WI38 (cell line): ENCODE measurements around the gene BCL2L12.

Experiments used
- H3K4me3 ChIP-seq: 2 replicates; pipeline ENCODE4 v1.5.1; 2011; ENCODE audit warnings: low read depth, mild to moderate bottlenecking, control low read depth, low read length
- CTCF ChIP-seq: IDR thresholded peaks from 2 replicates; pipeline ENCODE4 v1.5.1; 2012; ENCODE audit warnings: low read depth, mild to moderate bottlenecking, control low read depth, low read length

The BCL2L12 gene

GRCh38 chr19:49688531-49689132, 22.9 kb downstream of the BCL2L12 start:
- H3K4me3 ChIP-seq, result no peak overlapping the region
- TF ChIP-seq CTCF, result no peak

GRCh38 chr19:49689133-49690078, 23.7 kb downstream of the BCL2L12 start, which contains the start of gene ADM5:
ADM5 (plus strand) TSS chr19:49689594; CDS start chr19:49689838, 244 bp downstream.
- peak within 1 kb of the TSS; percentile 73 for H3K4me3 ChIP-seq
- TF ChIP-seq CTCF, result peak; percentile 36; the same call in 1 of the 2 replicates

- no peak for TF ChIP-seq CTCF
- H3K4me3 ChIP-seq, result peak overlapping the region; percentile 73
These were observed 24.4 kb downstream of the BCL2L12 start for GRCh38 chr19:49690079-49690655.

- H3K4me3 ChIP-seq, result peak within 1 kb of the TSS; percentile 73
- no peak for TF ChIP-seq CTCF
These were observed 25.0 kb downstream of the BCL2L12 start, which contains the start of gene CPT1C for GRCh38 chr19:49690656-49691242. CPT1C (plus strand) TSS chr19:49691116; CDS start chr19:49692253, 1,137 bp downstream.

- no peak for TF ChIP-seq CTCF
These were observed 25.8 kb downstream of the BCL2L12 start for GRCh38 chr19:49691243-49692146.

GRCh38 chr19:49692147-49692506, 26.4 kb downstream of the BCL2L12 start:
- peak overlapping the region; percentile 73 for H3K4me3 ChIP-seq
- no peak for TF ChIP-seq CTCF

More at GRCh38 chr19:49691243-49692146, 25.8 kb downstream of the BCL2L12 start:
- H3K4me3 ChIP-seq, result peak overlapping the region; percentile 73
